GM21723 (cell line): Measurements from ENCODE around the gene SRC.

Experiments
- ATAC-seq: cut with Tn5 transposase; IDR thresholded peaks from one replicate; pipeline ENCODE4 v1.9.1; 2021; ENCODE audit warnings: mild to moderate bottlenecking, moderate library complexity; ENCODE audit not compliant: unreplicated experiment

Gene SRC

DNA sequence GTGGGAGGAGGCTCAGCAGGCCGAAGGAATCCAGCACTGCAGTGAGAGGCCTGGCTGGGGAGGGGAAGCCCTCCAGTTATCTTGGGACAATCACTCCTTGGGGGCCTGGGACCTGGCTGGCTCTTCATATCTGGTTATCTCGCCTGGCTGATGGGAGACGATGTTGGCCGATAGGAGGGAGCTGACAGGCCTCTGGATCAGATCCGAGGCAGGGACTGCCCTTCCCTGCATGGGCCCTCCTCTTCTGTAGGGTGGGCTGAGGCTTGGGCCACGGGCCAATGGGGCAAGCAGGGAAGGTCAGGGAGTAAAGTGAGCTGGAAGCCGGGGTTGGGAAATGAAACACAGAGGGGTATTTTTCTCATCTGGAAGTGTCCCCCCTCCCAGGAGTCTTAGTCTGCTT, 31.3 kb upstream of the SRC start:
- ATAC-seq, result no peak

GRCh38 chr20:37315021-37315451, 30.9 kb upstream of the SRC start:
- no peak for ATAC-seq

GRCh38 chr20:37315452-37316110, 30.4 kb upstream of the SRC start:
- ATAC-seq, result peak; percentile 42

DNA sequence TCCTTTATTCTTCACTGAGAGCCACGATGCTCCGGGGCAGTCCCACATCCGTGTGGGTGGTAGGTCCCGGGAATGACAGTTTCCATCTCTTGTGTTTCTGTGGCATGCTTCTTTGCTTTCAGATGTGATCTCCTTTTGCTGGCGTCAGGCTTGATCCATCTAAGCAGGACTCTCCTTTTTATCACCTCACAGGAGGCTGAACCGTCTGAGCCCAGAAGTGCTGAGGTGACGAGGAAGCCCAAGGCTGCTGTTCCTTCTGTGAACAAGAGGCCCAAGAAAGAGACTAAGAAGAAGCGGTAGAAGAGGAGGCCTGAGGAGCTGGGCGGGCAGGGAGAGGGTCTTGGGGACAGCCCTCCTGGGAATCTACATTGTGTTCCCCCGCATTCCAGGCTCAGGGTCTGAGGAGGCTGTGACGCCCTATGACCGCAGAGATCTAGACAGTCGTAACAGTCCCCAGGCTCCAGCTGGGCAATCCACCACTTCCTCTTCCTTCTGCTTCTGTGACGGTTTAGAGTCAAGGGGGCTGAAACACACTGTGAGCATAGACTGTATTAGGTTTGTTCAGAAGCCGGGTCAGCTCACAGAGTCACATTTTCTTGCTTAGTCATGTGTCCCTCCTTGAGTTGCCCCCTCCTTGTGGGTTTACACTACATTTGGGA, 29.7 kb upstream of the SRC start:
- ATAC-seq, result peak; percentile 82

DNA sequence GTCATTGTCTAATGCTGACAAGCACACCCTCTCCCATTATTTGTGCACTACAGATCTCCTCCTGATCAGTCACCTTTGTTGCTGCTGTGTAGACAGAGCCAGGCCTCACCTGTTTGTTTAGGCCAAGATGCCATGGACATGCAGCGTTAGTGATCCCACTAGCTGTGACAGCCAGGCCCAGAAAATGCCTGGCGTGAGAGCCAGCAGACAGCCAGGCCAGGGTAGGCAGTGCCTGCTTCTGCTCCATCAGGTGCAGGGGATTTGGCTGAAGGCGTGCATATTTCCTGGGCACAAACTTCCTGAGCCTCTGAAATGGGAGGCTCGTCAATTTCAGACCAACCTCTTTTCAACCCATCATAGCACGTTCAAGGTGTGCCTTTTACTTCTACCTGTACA, 29.2 kb upstream of the SRC start:
- ATAC-seq, result no peak

- no peak for ATAC-seq
These were observed 28.6 kb upstream of the SRC start for GRCh38 chr20:37317316-37317715.

GRCh38 chr20:37317994-37318640, 27.8 kb upstream of the SRC start:
- no peak for ATAC-seq

GRCh38 chr20:37319151-37319671, 26.7 kb upstream of the SRC start:
- no peak for ATAC-seq

GRCh38 chr20:37323985-37324384, 22.0 kb upstream of the SRC start:
- no peak for ATAC-seq

GRCh38 chr20:37325206-37325605, 20.7 kb upstream of the SRC start:
- ATAC-seq, result no peak

DNA sequence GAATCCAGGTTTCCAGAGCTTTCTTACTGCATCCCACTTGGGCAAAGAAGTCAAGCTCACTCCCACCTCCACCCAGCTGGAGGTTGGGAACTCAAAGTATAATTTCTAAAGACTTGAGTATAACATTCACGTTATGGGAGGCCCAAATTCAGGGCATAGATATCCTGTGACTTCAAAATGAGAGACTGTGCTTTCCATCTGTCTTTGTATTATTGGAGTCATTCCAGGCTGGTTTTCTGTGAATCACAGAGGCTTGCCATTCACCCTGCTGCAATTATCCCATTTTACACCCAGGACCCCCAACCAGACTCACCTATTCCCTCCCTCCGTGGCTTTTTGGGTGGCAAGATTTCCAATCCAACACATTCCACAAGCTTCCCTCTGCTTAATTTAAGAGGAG, 19.3 kb upstream of the SRC start:
- no peak for ATAC-seq

DNA sequence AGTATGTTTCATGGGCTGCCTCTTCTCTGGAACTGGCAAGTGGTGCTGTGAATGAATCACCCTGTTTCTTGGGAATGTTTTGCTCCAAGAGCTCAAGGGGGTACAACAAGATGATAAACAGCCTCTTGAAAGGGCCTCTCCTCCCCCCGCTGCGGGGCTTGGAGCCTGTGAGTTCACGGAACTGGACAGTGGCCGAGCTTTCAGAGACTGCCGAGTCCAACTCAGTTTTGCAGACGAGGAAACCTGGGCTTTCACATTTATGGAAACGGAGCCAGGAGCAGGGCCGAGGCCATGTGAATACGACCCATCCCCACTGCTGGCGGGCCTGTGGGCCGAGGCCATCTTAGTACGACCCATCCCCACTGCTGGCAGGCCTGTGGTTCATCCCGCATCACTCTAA, 18.2 kb upstream of the SRC start:
- ATAC-seq, result no peak

GRCh38 chr20:37328149-37328945, 17.6 kb upstream of the SRC start:
- no peak for ATAC-seq

DNA sequence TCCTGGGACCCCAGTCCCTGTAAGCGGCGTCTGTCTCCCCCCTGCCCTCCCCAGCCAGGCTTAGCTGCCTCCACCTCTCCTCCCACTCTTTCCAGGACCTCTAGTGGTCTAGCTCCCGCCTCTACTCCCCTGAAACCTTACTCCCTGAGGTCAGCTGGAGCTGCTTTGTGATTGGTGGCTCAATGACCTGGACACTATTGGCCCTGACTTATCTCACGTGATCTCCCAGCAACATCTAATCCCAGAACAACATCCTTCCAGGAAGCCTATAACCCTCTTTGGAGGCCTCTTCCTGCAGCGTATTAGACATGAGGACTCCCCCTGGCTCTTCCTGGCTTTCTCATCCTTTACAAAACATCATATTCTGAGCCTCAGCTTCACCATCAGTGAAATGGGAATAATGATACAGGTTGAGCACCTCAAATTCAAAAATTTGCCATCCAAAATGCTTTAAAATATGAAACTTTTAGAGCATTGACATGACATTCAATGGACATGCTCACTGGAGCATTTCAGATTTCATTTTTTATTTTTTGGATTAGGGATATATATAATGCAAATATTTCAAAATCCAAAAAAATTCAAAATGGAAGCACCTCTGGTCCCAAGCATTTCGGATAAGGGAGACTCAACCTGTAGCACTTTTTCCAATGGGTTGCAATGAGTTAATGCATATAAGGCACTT, 16.3 kb upstream of the SRC start:
- no peak for ATAC-seq

DNA sequence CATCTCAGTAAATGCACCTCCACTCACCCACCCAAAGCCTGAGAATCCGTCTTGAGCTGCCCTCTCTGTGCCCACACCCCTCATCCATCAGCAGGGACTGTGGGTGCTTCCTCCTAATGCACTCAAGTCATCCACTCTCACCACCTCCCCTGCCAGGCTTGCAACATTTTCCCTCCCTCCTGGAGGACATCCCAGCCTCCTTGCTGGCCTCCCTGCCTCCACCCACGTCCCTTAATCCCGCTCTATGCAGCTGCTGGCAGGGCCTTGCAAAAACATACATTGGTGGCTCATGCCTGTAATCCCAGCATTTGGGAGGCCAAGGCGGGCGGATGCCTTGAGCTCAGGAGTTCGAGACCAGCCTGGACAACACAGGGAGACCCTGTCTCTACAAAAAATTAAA, 15.6 kb upstream of the SRC start:
- no peak for ATAC-seq

DNA sequence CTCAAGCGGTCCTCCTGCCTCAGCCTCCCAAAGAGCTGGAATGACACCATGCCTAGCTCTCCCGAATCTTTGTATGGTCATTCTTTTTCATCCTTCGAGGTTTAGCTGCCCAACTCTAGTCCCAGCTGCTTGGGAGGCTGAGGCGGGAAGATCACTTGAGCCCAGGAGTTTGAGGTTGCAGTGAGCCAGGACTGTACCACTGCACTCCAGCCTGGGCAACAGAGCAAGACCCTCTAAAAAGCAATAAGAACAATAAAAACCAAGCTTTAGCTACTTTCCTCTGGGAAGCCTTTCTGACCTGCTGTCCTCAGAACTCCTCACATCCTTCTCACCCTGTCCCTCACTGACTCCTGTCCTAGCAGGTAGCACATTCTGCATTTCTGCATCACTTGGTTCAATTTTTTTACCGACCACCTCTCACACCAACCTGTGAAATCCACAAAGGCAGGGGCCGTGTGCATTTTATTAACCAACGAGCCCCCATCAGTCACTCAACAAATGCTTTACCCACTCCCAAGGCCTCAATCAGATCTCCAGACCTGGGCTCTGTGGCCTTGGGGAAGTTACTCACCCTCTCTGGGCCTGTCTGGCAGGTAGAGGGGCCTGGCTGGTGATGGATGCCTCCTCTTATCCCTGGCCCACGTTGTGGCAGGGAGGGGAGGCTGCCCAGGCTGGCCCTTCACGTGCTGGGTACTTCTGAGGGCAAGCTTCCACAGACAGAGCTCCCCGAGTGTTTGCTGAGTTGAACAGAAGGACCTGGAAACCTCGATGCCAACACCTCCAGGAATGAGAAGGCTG, 14.7 kb upstream of the SRC start:
- no peak for ATAC-seq

GRCh38 chr20:37333130-37333847, 12.7 kb upstream of the SRC start:
- no peak for ATAC-seq

DNA sequence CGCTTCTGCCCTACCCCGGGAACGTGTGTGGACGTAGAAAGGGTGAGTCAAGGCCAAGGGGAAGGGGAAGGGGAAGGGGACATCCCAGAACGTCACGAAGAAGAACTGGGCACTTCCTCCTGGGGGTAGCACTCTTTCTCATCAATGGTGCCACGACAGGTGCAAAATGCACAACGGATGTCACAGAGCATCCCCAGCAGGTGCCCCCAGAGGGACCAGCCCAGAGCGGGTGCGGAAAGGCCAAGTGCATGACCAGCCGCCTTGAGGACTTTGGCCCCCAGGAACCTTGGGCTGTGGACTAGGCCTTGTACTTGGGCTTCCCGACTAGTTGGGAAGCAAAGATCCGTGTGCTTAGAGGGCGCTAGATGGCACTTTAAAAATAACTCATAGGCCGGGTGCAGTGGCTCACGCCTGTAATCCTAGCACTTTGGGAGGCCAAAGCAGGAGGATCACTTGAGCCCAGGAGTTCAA, 12.1 kb upstream of the SRC start:
- ATAC-seq, result no peak

DNA sequence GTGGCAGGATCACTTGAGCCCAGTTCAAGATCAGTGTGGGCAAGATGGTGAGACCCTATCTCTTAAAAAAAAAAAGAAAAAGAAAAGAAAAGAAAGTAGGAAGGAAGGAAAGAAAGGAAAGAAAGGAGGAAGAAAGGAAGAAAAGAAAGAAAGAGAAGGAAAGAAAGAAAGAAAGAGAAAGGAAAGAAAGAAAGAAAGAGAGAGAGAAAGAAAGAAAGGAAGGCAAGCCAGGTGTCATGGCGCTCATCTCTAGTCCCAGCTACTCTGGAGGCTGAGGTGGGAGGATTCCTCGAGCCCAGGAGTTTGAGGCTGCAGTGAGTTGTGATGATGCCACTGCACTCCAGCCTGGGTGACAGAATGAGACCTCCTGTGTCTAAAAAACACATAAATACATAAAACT, 11.5 kb upstream of the SRC start:
- no peak for ATAC-seq
